GM18873 (cell line): ENCODE results near the gene COX8A.

Experiments used
- ATAC-seq: cut with Tn5 transposase; IDR thresholded peaks from one replicate; pipeline ENCODE4 v1.9.1; 2021; ENCODE audit warnings: mild to moderate bottlenecking, moderate library complexity, moderate number of reproducible peaks; ENCODE audit not compliant: unreplicated experiment, low FRiP score

The COX8A gene

GRCh38 chr11:64019106-64020037 lies 45.0 kb downstream of the COX8A start:
- ATAC-seq, result no peak

DNA sequence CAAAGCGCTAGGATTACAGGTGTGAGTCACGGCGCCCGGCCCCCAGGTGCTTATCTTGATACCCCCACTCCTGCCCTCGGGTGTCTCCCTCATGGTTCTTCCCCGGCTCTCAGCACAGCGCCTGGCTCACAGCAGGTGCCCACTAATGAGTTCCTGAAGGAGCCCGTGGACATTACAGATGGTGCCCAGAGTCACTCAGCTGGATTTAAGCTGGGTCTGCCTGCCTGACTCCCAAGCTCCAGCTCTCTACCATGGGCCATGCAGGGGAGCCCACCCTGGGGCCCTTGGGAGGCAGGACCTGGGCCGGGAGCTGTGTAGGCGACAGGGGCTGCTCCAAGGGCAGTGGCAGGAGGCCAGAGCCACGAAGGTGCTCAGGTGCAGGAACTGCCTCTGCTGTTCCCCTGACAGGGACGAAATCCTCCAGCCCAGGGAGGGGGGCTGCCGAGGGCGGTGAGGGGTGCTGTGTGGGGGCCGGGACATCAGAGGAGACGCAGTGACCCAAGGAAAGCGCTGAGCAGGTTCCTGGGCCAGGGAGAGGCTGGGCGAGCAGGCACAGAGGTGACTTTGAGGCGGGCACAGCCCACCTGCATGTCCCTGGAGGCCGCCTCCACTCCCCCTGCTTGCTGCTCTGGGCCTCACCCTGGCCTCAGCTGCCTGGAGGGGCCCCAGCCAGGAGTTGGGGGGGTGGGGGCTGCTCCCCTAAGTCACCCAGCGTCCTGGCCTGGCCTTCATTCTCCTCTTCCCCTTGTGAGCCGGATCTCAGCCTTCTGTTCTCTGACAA lies 46.7 kb downstream of the COX8A start:
- no peak for ATAC-seq

GRCh38 chr11:64021757-64022093 lies 47.3 kb downstream of the COX8A start:
- no peak for ATAC-seq

GRCh38 chr11:64022125-64022784 lies 47.8 kb downstream of the COX8A start:
- ATAC-seq, result no peak

- no peak for ATAC-seq
Measured at GRCh38 chr11:64023712-64024710, 49.6 kb downstream of the COX8A start.

DNA sequence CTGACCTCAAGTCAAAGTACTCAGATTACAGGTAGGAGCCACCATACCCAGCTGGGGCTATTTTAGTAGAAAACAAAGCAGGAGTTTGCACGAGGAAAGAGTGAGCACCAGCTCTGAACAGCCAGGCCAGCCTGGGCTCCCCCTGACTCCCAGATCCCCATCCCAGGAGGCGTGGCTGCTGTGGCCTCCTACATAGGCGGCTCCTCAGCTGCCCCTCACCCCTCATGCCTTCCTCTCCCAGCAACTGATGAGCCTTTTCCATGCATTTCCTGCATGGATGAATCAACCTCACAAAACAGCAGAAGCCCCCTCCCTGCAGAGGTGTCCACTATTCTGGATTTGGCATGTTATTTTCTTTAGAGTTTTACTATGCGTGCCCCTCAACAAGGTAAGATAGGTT lies 50.8 kb downstream of the COX8A start:
- no peak for ATAC-seq
